HepG2 (cell line): ENCODE data around the gene GSPT1.

Experiments used
- ARID4A ChIP-seq: sonication (generic); formaldehyde crosslinking; IDR thresholded peaks from 2 replicates; pipeline ENCODE4 v1.5.0; 2020; ENCODE audit warnings: mild to moderate bottlenecking, missing genetic modification reagents, borderline replicate concordance
- FOXP4 ChIP-seq: sonication (generic); formaldehyde crosslinking; IDR thresholded peaks from 2 replicates; pipeline ENCODE4 v1.4.0; 2020; ENCODE audit warnings: missing genetic modification reagents
- NFATC3 ChIP-seq: sonication (generic); formaldehyde crosslinking; IDR thresholded peaks from 2 replicates; pipeline ENCODE4 v1.5.1; 2020; ENCODE audit warnings: mild to moderate bottlenecking, missing genetic modification reagents
- POLR2A ChIP-seq, 2 experiments: IDR thresholded peaks; 2 replicates each; pipeline ENCODE4 v1.6.1; 2011; ENCODE audit warnings: low read depth in 2 of 2, low read length in 2 of 2, mild to moderate bottlenecking in 1 of 2, moderate library complexity in 1 of 2; ENCODE audit not compliant: insufficient read depth in 1 of 2
- POLR2AphosphoS2 ChIP-seq: IDR thresholded peaks from 2 replicates; pipeline ENCODE4 v1.6.1; 2011; ENCODE audit warnings: low read depth, low read length, improper control_type of control experiment
- POLR2AphosphoS5 ChIP-seq: IDR thresholded peaks from 2 replicates; pipeline ENCODE4 v1.6.1; 2012; ENCODE audit warnings: low read depth, low read length
- RBM22 ChIP-seq: fragments of 200-400 bp; formaldehyde crosslinking; optimal IDR thresholded peaks from 2 replicates; pipeline ENCODE3; 2017; ENCODE audit warnings: mild to moderate bottlenecking, low read length, moderate library complexity
- REST ChIP-seq, 2 experiments: IDR thresholded peaks; 2 replicates each; pipeline ENCODE4 v1.6.1; 2011 to 2012; ENCODE audit warnings: low read length in 2 of 2, borderline replicate concordance in 1 of 2, low read depth in 1 of 2, mild to moderate bottlenecking in 1 of 2, moderate library complexity in 1 of 2
- SIN3A ChIP-seq: IDR thresholded peaks from 2 replicates; pipeline ENCODE4 v1.6.1; 2011; ENCODE audit warnings: low read depth, mild to moderate bottlenecking, control low read depth, low read length, borderline replicate concordance
- SPEN ChIP-seq: sonication (generic); formaldehyde crosslinking; IDR thresholded peaks from 2 replicates; pipeline ENCODE4 v1.5.1; 2020; ENCODE audit warnings: low read depth, mild to moderate bottlenecking, missing genetic modification reagents
- YY1 ChIP-seq: IDR thresholded peaks from 2 replicates; pipeline ENCODE4 v1.6.1; 2011; ENCODE audit warnings: low read length, low read depth, moderate library complexity, mild to moderate bottlenecking; ENCODE audit not compliant: insufficient read depth, insufficient replicate concordance
- ZNF225 ChIP-seq: sonication (generic); formaldehyde crosslinking; IDR thresholded peaks from 2 replicates; pipeline ENCODE4 v1.4.0; 2020; ENCODE audit warnings: mild to moderate bottlenecking, missing genetic modification reagents
- ZNF446 ChIP-seq: sonication (generic); formaldehyde crosslinking; IDR thresholded peaks from 2 replicates; pipeline ENCODE4 v1.5.0; 2020; ENCODE audit warnings: mild to moderate bottlenecking, missing genetic modification reagents

- no peak for TF ChIP-seq ZNF446 (CRISPR knock-in tag)
- TF ChIP-seq FOXP4 (CRISPR knock-in tag) = no peak
- no peak for TF ChIP-seq ARID4A (CRISPR knock-in tag)
- no peak for TF ChIP-seq YY1
- no peak for TF ChIP-seq POLR2AphosphoS5
- no peak for TF ChIP-seq POLR2A (IDR thresholded peaks at IDR 0.05; ENCODE audit: insufficient read depth in 1 of 2, low read depth in 2 of 2, low read length in 2 of 2)
- TF ChIP-seq SPEN (CRISPR knock-in tag) = no peak
- no peak for TF ChIP-seq ZNF225 (CRISPR knock-in tag)
- no peak for TF ChIP-seq REST (IDR thresholded peaks at IDR 0.05; ENCODE audit: borderline replicate concordance in 1 of 2, low read depth in 1 of 2, low read length in 2 of 2)
- TF ChIP-seq SIN3A = no peak
- TF ChIP-seq NFATC3 = no peak
- no peak for TF ChIP-seq POLR2AphosphoS2
- no peak for TF ChIP-seq RBM22
Observed at GRCh38 chr16:11901091-11901490, 14.7 kb downstream of the GSPT1 start.
